Neural crest cell (in vitro differentiated cells): ENCODE results near the gene FDX2. TPM values are rescaled to one million over a fixed set of nuclear protein-coding genes. Genes with fewer than 3 reads are reported as not detected.
"Not testable (repeated sequence)": the region's sequence is repeated elsewhere in the genome, so short reads cannot be mapped to it uniquely, and the experiment has no call there.

Experiments
- DNase-seq: peaks from one replicate; pipeline ENCODE4 v3.0.0; 2021; ENCODE audit warnings: low read depth, mixed read lengths, low spot score
- H3K27ac Mint-ChIP-seq: one replicate; pipeline ENCODE4 v1.8.0; 2021; ENCODE audit warnings: mild to moderate bottlenecking, mixed read lengths; ENCODE audit not compliant: unreplicated experiment
- H3K27me3 Mint-ChIP-seq: 2 replicates; pipeline ENCODE4 v1.8.0; 2021; ENCODE audit warnings: low read depth, mild to moderate bottlenecking, mixed read lengths
- H3K36me3 Mint-ChIP-seq: 2 replicates; pipeline ENCODE4 v1.8.0; 2021; ENCODE audit warnings: low read depth, mild to moderate bottlenecking, mixed read lengths
- H3K4me1 Mint-ChIP-seq: 2 replicates; pipeline ENCODE4 v1.8.0; 2021; ENCODE audit warnings: mixed read lengths
- H3K4me3 Mint-ChIP-seq: one replicate; pipeline ENCODE4 v1.8.0; 2021; ENCODE audit warnings: mild to moderate bottlenecking, mixed read lengths
- H3K9me3 Mint-ChIP-seq: 2 replicates; pipeline ENCODE4 v1.8.0; 2021; ENCODE audit warnings: mixed read lengths
- total RNA-seq: library from RNA; stranded (reverse); gene quantifications from 2 replicates; pipeline ENCODE4 v1.2.1, GENCODE V29; 2021
- TF ChIP-seq, protein P1 (sequence below): fragments of 200-600 bp; sonication (generic); conservative IDR thresholded peaks from 2 replicates; pipeline ENCODE4 v1.5.0; 2021; ENCODE audit warnings: antibody characterized with exemption, mild to moderate bottlenecking

FDX2 gene
- total RNA-seq, 1 donor from 2014 or later = 22.5 TPM

DNA sequence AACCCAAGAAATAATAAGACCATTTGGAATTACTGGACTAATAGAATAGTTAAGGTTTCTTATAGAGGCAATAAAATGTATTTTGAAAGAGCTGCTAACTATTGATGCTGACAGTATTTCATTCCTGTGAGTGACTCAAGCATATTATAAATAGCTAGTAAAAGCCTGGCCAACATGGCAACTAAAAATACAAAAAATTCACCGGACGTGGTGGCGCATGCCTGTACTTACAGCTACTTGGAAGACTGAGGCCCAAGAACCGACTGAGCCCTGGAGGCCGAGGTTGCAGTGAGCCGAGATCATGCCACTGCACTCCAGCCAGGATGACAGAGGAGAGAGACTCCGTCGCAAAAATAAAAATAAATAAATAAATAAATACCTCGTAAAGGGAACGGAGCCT, 29.0 kb upstream of the FDX2 start:
- H3K27me3 Mint-ChIP-seq = no peaks in the 10 kb centered on the region
- TF ChIP-seq, protein P1, sequence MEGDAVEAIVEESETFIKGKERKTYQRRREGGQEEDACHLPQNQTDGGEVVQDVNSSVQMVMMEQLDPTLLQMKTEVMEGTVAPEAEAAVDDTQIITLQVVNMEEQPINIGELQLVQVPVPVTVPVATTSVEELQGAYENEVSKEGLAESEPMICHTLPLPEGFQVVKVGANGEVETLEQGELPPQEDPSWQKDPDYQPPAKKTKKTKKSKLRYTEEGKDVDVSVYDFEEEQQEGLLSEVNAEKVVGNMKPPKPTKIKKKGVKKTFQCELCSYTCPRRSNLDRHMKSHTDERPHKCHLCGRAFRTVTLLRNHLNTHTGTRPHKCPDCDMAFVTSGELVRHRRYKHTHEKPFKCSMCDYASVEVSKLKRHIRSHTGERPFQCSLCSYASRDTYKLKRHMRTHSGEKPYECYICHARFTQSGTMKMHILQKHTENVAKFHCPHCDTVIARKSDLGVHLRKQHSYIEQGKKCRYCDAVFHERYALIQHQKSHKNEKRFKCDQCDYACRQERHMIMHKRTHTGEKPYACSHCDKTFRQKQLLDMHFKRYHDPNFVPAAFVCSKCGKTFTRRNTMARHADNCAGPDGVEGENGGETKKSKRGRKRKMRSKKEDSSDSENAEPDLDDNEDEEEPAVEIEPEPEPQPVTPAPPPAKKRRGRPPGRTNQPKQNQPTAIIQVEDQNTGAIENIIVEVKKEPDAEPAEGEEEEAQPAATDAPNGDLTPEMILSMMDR = no peak

DNA sequence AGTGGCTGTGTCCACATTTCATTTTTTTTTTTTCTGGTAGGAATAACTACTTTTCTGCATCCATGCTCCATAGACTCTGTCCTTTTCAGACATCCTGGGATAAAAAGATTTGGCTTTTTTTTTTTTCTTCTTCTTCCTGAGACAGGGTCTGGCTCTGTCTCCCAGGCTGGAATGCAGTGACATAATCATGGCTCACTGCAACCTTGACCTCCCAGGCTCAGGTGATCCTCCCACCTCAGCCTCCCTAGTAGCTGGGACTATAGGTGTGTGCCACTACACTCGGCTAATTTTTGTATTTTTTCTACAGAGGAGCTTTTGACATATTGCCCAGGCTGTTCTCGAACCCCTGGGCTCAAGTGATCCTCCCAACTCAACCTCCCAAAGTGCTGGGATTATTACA, 27.7 kb upstream of the FDX2 start:
- Mint-ChIP-seq H3K27ac (no peak overlapping the region), H3K27me3 (no peaks in the 10 kb centered on the region), H3K9me3 (no peaks in the 10 kb centered on the region), H3K4me3 (no peak overlapping the region), H3K4me1 (no peaks in the 10 kb centered on the region), H3K36me3 (no peaks in the 10 kb centered on the region)
- TF ChIP-seq, protein P1 = no peak
- no peak for DNase-seq

More for the DNA sequence above, 29.0 kb upstream of the FDX2 start:
- H3K9me3 Mint-ChIP-seq = no peaks in the 10 kb centered on the region
- H3K4me3 Mint-ChIP-seq = no peak overlapping the region
- H3K36me3 Mint-ChIP-seq = no peaks in the 10 kb centered on the region
- no peaks in the 10 kb centered on the region for H3K4me1 Mint-ChIP-seq
- no peak overlapping the region for H3K27ac Mint-ChIP-seq
- no peak for DNase-seq

DNA sequence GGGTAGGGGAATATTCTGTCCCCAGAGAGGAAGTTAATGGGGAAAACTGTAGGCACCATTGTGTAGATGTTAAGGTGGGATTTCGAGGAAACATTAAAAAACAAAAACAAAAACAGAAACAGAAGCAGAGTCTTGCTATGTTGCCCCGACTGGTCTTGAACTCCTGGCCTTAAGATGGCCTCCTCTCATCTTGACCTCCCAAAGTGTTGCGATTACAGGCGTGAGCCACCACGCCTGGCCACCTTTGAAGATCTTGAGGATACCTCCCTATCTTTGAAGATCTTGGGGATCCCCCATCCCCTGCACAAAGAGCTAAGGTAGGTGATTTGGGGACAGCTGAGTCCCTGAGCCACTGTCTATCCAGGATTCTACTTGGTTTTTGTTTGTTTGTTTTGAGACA, 24.2 kb upstream of the FDX2 start:
- no peak overlapping the region for H3K4me3 Mint-ChIP-seq
- no peaks in the 10 kb centered on the region for H3K36me3 Mint-ChIP-seq
- TF ChIP-seq, protein P1 = no peak
- no peak overlapping the region for H3K27ac Mint-ChIP-seq
- peaks cover 2% of the 10 kb centered on the region for H3K4me1 Mint-ChIP-seq
- H3K9me3 Mint-ChIP-seq = no peaks in the 10 kb centered on the region
- H3K27me3 Mint-ChIP-seq = no peaks in the 10 kb centered on the region
- no peak for DNase-seq

DNA sequence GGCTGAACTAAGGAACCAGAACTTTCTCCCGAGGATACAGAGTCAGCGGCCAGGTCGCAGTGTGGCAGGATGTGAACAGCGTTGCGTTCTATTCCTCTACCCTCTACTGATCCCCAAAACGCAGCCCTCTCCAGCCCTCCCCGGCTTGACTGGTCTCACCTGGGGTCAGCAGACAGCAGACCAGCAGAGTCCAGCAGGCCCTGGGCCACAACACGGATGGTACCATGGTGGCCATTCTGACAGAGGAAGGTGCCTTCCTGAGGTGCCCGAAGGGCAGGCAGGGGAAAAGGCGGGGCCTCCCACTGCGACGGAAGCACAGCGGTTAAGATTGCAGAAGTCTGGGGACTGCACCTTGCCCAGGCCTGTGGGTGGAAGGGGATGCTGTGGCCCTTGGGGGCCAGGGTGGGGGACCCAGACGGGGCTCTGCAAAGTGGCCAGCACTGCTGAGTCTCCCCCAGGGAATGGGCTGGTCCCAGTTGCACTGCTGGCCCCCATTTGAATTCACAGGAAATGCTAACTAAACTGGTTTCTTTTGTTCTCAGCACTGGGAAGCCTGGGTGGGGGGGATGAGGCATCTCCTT, 23.7 kb upstream of the FDX2 start, which contains the start of gene ICAM3:
Gene ICAM3, minus strand, starts transcription at position 245 of the 581 bp plus-strand sequence. Its CDS starts 10 bp downstream, at position 235.
- TF ChIP-seq, protein P1 = no peak
- Mint-ChIP-seq H3K4me1 (peaks cover 7% of the 10 kb centered on the region), H3K36me3 (no peaks in the 10 kb centered on the region), H3K4me3 (peak within 1 kb of the TSS; percentile 67), H3K27ac (no peak within 1 kb of the TSS), H3K9me3 (no peaks in the 10 kb centered on the region), H3K27me3 (no peaks in the 10 kb centered on the region)
- no peak for DNase-seq

DNA sequence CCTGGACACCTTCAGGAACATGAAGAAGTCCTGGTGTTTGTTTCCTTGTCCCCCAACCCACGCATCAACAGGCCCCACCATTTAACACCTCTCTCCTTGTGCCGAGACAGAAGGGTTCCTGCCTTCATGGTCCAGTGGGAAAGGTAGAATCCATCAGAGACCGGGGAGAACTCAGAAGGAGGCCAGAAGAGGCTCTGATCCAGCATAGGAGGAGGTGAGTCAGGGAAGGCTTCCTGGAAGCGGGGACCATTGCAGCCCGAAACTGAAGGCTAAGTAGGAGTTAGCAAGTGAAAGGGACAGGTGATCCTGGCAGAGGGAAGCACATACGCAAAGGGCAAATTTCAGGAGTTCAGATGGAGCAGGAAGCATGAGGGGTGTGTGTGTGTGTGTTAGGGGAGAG, 23.1 kb upstream of the FDX2 start:
- Mint-ChIP-seq H3K36me3 (no peaks in the 10 kb centered on the region), H3K27ac (no peak overlapping the region), H3K4me1 (peaks cover 12% of the 10 kb centered on the region), H3K27me3 (no peaks in the 10 kb centered on the region), H3K9me3 (no peaks in the 10 kb centered on the region), H3K4me3 (no peak overlapping the region)
- no peak for DNase-seq
- TF ChIP-seq, protein P1 = no peak

DNA sequence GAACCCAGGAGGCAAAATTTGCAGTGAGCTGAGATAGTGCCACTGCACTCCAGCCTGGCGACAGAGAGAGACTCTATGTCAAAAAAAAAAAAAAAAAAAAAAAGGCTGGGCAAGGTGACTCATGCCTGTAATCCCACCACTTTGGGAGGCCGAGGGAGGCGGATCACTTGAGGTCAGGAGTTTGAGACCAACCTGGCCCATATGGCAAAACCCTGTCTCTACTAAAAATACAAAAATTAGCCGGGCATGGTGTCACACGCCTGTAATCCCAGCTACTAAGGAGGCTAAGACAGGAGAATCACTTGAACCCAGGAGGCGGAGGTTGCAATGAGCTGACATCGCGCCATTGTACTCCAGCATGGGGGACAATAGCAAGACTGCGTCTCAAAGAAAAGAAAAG, 20.9 kb upstream of the FDX2 start:
- not testable (repeated sequence) for H3K27ac Mint-ChIP-seq, H3K36me3 Mint-ChIP-seq, H3K27me3 Mint-ChIP-seq, H3K9me3 Mint-ChIP-seq, H3K4me3 Mint-ChIP-seq, DNase-seq
- H3K4me1 Mint-ChIP-seq = peaks cover 32% of the 10 kb centered on the region
